Stomach (tissue), 4 donors: ENCODE data around the gene NPAS3.

Source experiments
- CTCF ChIP-seq, 7 experiments: fragments of 450-650 bp in 4 of 7; fragments of 200-600 bp in 3 of 7; sonication (generic) in 3 of 7; IDR thresholded peaks; one replicate each; pipeline ENCODE4 v1.5.1; 2016 to 2019; ENCODE audit warnings: antibody characterized with exemption in 7 of 7, control low read depth in 2 of 7, mild to moderate bottlenecking in 1 of 7
- EP300 ChIP-seq: sonication (generic); formaldehyde crosslinking; IDR thresholded peaks from one replicate; pipeline ENCODE4 v1.6.1; 2017; ENCODE audit warnings: antibody characterized with exemption
- POLR2A ChIP-seq, 4 donors: fragments of 450-650 bp; IDR thresholded peaks; one replicate each; pipeline ENCODE4 v1.6.1; 2016; ENCODE audit warnings: antibody characterized with exemption in 4 of 4, control low read depth in 2 of 4, mild to moderate bottlenecking in 1 of 4, moderate library complexity in 1 of 4
- POLR2AphosphoS5 ChIP-seq, 3 donors: sonication (generic); formaldehyde crosslinking; IDR thresholded peaks; one replicate each; pipeline ENCODE4 v1.6.1; 2016; ENCODE audit warnings: antibody characterized with exemption in 3 of 3

DNA sequence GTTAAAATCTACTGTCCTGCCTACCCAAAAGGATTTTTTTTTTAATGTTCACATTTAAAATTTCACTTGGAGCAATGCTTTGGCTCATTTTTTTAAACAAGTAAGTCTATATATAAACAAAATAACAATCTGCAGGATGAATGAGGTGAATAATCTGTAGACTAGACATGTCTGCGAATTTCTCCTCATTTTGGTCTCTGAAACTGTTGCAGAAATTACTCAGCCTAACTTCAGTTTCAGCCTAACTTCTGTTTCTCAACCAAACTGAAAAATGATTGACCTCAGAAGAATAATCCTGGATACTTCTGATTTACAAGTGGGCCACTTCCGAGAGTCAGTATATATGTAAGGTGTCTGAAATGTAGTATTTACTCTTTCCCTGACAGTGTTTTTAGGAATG, 39.8 kb upstream of the NPAS3 start:
- TF ChIP-seq CTCF (IDR thresholded peaks at IDR 0.05) (no peak), EP300 (no peak), POLR2AphosphoS5 (IDR thresholded peaks at IDR 0.05) (no peak), POLR2A (IDR thresholded peaks at IDR 0.05) (no peak)
